ENCODE results near the gene SNX8. TPM values are rescaled to one million over a fixed set of nuclear protein-coding genes. Genes with fewer than 3 reads are reported as not detected.

Gene SNX8
- total RNA-seq, 2 donors from 2014 or later: 8.6 to 9.3 TPM

- H3K4me3 Mint-ChIP-seq: peak within 1 kb of the TSS; percentile 93
- no peaks in the 10 kb centered on the region for H3K27me3 Mint-ChIP-seq
- peaks cover 2% of the 10 kb centered on the region for H3K36me3 Mint-ChIP-seq (ENCODE audit: low read depth)
- DNase-seq: peak; percentile 81 to 92 (median 82)
- H3K9me3 ChIP-seq (ENCODE audit: control insufficient read depth, low read length, poor library complexity, severe bottlenecking): no peaks in the 10 kb centered on the region
- peaks cover 21% of the 10 kb centered on the region for H3K4me1 Mint-ChIP-seq
- H3K27ac Mint-ChIP-seq: peak within 1 kb of the TSS; percentile 88
- peak; percentile 91 for ATAC-seq
Measured at GRCh38 chr7:2232766-2233520, 81.3 kb downstream of the SNX8 start, which contains the start of gene MAD1L1. TSS of gene MAD1L1 (minus strand) at chr7:2232945. CDS start at chr7:2230133, 2,812 bp downstream.

GRCh38 chr7:2231992-2232765 lies 82.1 kb downstream of the SNX8 start:
- peak overlapping the region; percentile 93 for H3K4me3 Mint-ChIP-seq

GRCh38 chr7:2230882-2231281 lies 83.4 kb downstream of the SNX8 start:
- no peak overlapping the region for H3K4me3 Mint-ChIP-seq
- H3K9me3 ChIP-seq (ENCODE audit: control insufficient read depth, low read length, poor library complexity, severe bottlenecking): no peaks in the 10 kb centered on the region
- no peak for ATAC-seq
- no peaks in the 10 kb centered on the region for H3K27me3 Mint-ChIP-seq
- no peak for DNase-seq
- peaks cover 3% of the 10 kb centered on the region for H3K36me3 Mint-ChIP-seq (ENCODE audit: low read depth)
- peaks cover 27% of the 10 kb centered on the region for H3K4me1 Mint-ChIP-seq
- H3K27ac Mint-ChIP-seq: no peak overlapping the region

More at GRCh38 chr7:2231992-2232765, 82.1 kb downstream of the SNX8 start:
- H3K27ac Mint-ChIP-seq: peak overlapping the region; percentile 88
- no peaks in the 10 kb centered on the region for H3K9me3 ChIP-seq (ENCODE audit: control insufficient read depth, low read length, poor library complexity, severe bottlenecking)
- DNase-seq: peak; percentile 13 to 29 (median 18)
- no peaks in the 10 kb centered on the region for H3K27me3 Mint-ChIP-seq
- ATAC-seq: peak; percentile 64
- H3K4me1 Mint-ChIP-seq: peaks cover 25% of the 10 kb centered on the region
- H3K36me3 Mint-ChIP-seq (ENCODE audit: low read depth): peaks cover 2% of the 10 kb centered on the region

GRCh38 chr7:2230226-2230625 lies 84.0 kb downstream of the SNX8 start:
- Mint-ChIP-seq H3K27ac (peak overlapping the region; percentile 71), H3K4me3 (no peak overlapping the region), H3K4me1 (peaks cover 27% of the 10 kb centered on the region)

GRCh38 chr7:2229467-2229866 lies 84.8 kb downstream of the SNX8 start:
- H3K36me3 Mint-ChIP-seq (ENCODE audit: low read depth): peaks cover 3% of the 10 kb centered on the region
- peak overlapping the region; percentile 71 for H3K27ac Mint-ChIP-seq
- H3K4me3 Mint-ChIP-seq: no peak overlapping the region
- no peak for DNase-seq
- ATAC-seq: no peak
- no peaks in the 10 kb centered on the region for H3K27me3 Mint-ChIP-seq
- no peaks in the 10 kb centered on the region for H3K9me3 ChIP-seq (ENCODE audit: control insufficient read depth, low read length, poor library complexity, severe bottlenecking)
- H3K4me1 Mint-ChIP-seq: peaks cover 25% of the 10 kb centered on the region

More at GRCh38 chr7:2230226-2230625, 84.0 kb downstream of the SNX8 start:
- no peaks in the 10 kb centered on the region for H3K27me3 Mint-ChIP-seq
- no peak for DNase-seq
- H3K36me3 Mint-ChIP-seq (ENCODE audit: low read depth): peaks cover 5% of the 10 kb centered on the region
- no peaks in the 10 kb centered on the region for H3K9me3 ChIP-seq (ENCODE audit: control insufficient read depth, low read length, poor library complexity, severe bottlenecking)
- no peak for ATAC-seq

GRCh38 chr7:2228921-2229320 lies 85.3 kb downstream of the SNX8 start:
- no peaks in the 10 kb centered on the region for H3K9me3 ChIP-seq (ENCODE audit: control insufficient read depth, low read length, poor library complexity, severe bottlenecking)
- no peak for DNase-seq
- H3K4me1 Mint-ChIP-seq: peaks cover 28% of the 10 kb centered on the region
- no peak overlapping the region for H3K27ac Mint-ChIP-seq
- no peaks in the 10 kb centered on the region for H3K27me3 Mint-ChIP-seq
- H3K36me3 Mint-ChIP-seq (ENCODE audit: low read depth): peaks cover 3% of the 10 kb centered on the region
- no peak overlapping the region for H3K4me3 Mint-ChIP-seq
- ATAC-seq: no peak

GRCh38 chr7:2227699-2228098 lies 86.5 kb downstream of the SNX8 start:
- Mint-ChIP-seq H3K27ac (no peak overlapping the region), H3K27me3 (no peaks in the 10 kb centered on the region), H3K4me1 (peaks cover 23% of the 10 kb centered on the region), H3K36me3 (ENCODE audit: low read depth) (peaks cover 3% of the 10 kb centered on the region), H3K4me3 (no peak overlapping the region)
- no peaks in the 10 kb centered on the region for H3K9me3 ChIP-seq (ENCODE audit: control insufficient read depth, low read length, poor library complexity, severe bottlenecking)
- DNase-seq: no peak
- ATAC-seq: no peak

GRCh38 chr7:2225830-2226229 lies 88.4 kb downstream of the SNX8 start:
- no peak for DNase-seq
- Mint-ChIP-seq H3K4me1 (peaks cover 16% of the 10 kb centered on the region), H3K27me3 (no peaks in the 10 kb centered on the region), H3K4me3 (no peak overlapping the region), H3K36me3 (ENCODE audit: low read depth) (peaks cover 5% of the 10 kb centered on the region), H3K27ac (peak overlapping the region; percentile 32)
- no peaks in the 10 kb centered on the region for H3K9me3 ChIP-seq (ENCODE audit: control insufficient read depth, low read length, poor library complexity, severe bottlenecking)
- no peak for ATAC-seq

- no peak for DNase-seq
- no peaks in the 10 kb centered on the region for H3K9me3 ChIP-seq (ENCODE audit: control insufficient read depth, low read length, poor library complexity, severe bottlenecking)
- Mint-ChIP-seq H3K4me1 (peaks cover 16% of the 10 kb centered on the region), H3K27ac (peak overlapping the region; percentile 16), H3K4me3 (no peak overlapping the region), H3K36me3 (ENCODE audit: low read depth) (peaks cover 5% of the 10 kb centered on the region), H3K27me3 (no peaks in the 10 kb centered on the region)
- no peak for ATAC-seq
Measured at GRCh38 chr7:2225336-2225735, 88.9 kb downstream of the SNX8 start.

GRCh38 chr7:2224934-2225333 lies 89.3 kb downstream of the SNX8 start:
- ATAC-seq: no peak
- DNase-seq: no peak
- peaks cover 5% of the 10 kb centered on the region for H3K36me3 Mint-ChIP-seq (ENCODE audit: low read depth)
- H3K27me3 Mint-ChIP-seq: no peaks in the 10 kb centered on the region
- H3K27ac Mint-ChIP-seq: peak overlapping the region; percentile 16
- H3K9me3 ChIP-seq (ENCODE audit: control insufficient read depth, low read length, poor library complexity, severe bottlenecking): no peaks in the 10 kb centered on the region
- no peak overlapping the region for H3K4me3 Mint-ChIP-seq
- H3K4me1 Mint-ChIP-seq: peaks cover 12% of the 10 kb centered on the region

GRCh38 chr7:2224491-2224928 lies 89.7 kb downstream of the SNX8 start:
- no peaks in the 10 kb centered on the region for H3K9me3 ChIP-seq (ENCODE audit: control insufficient read depth, low read length, poor library complexity, severe bottlenecking)
- Mint-ChIP-seq H3K27ac (no peak overlapping the region), H3K4me1 (peaks cover 10% of the 10 kb centered on the region), H3K36me3 (ENCODE audit: low read depth) (peaks cover 5% of the 10 kb centered on the region), H3K27me3 (no peaks in the 10 kb centered on the region), H3K4me3 (no peak overlapping the region)
- ATAC-seq (no peak), DNase-seq (no peak)

- no peak overlapping the region for H3K27ac Mint-ChIP-seq
- no peak for ATAC-seq
- H3K27me3 Mint-ChIP-seq: no peaks in the 10 kb centered on the region
- no peaks in the 10 kb centered on the region for H3K9me3 ChIP-seq (ENCODE audit: control insufficient read depth, low read length, poor library complexity, severe bottlenecking)
- peaks cover 5% of the 10 kb centered on the region for H3K36me3 Mint-ChIP-seq (ENCODE audit: low read depth)
- H3K4me3 Mint-ChIP-seq: no peak overlapping the region
- DNase-seq: no peak
- peaks cover 10% of the 10 kb centered on the region for H3K4me1 Mint-ChIP-seq
Measured at GRCh38 chr7:2223321-2223720, 90.9 kb downstream of the SNX8 start.

- H3K27me3 Mint-ChIP-seq: no peaks in the 10 kb centered on the region
- no peak overlapping the region for H3K27ac Mint-ChIP-seq
- ATAC-seq: no peak
- peaks cover 6% of the 10 kb centered on the region for H3K4me1 Mint-ChIP-seq
- DNase-seq: no peak
- no peak overlapping the region for H3K4me3 Mint-ChIP-seq
- no peaks in the 10 kb centered on the region for H3K9me3 ChIP-seq (ENCODE audit: control insufficient read depth, low read length, poor library complexity, severe bottlenecking)
- peaks cover 7% of the 10 kb centered on the region for H3K36me3 Mint-ChIP-seq (ENCODE audit: low read depth)
Measured at GRCh38 chr7:2222516-2222915, 91.7 kb downstream of the SNX8 start.
